Astrocyte of the hippocampus (primary cell): Measurements from ENCODE around the gene MEGF6.

Experiments
- DNase-seq: peaks from one replicate; pipeline ENCODE4 v3.0.0; 2011; ENCODE audit warnings: low read depth, low spot score

The MEGF6 gene

GRCh38 chr1:3469849-3470649, 141.3 kb downstream of the MEGF6 start:
- no peak for DNase-seq

- no peak for DNase-seq
These were observed 142.0 kb downstream of the MEGF6 start for GRCh38 chr1:3469104-3469848.

GRCh38 chr1:3468236-3469103, 142.8 kb downstream of the MEGF6 start:
- no peak for DNase-seq

GRCh38 chr1:3467096-3468036, 143.9 kb downstream of the MEGF6 start:
- DNase-seq: no peak

- DNase-seq: no peak
These were observed 144.8 kb downstream of the MEGF6 start for GRCh38 chr1:3466366-3467075.

GRCh38 chr1:3465935-3466321, 145.4 kb downstream of the MEGF6 start:
- no peak for DNase-seq

GRCh38 chr1:3465091-3465934, 146.0 kb downstream of the MEGF6 start:
- no peak for DNase-seq

- no peak for DNase-seq
These were observed 146.7 kb downstream of the MEGF6 start for GRCh38 chr1:3464649-3465025.

GRCh38 chr1:3463891-3464648, 147.2 kb downstream of the MEGF6 start:
- no peak for DNase-seq

GRCh38 chr1:3463408-3463863, 147.9 kb downstream of the MEGF6 start:
- DNase-seq: no peak

GRCh38 chr1:3463013-3463385, 148.3 kb downstream of the MEGF6 start:
- no peak for DNase-seq

GRCh38 chr1:3462356-3463012, 148.8 kb downstream of the MEGF6 start:
- DNase-seq: no peak

- DNase-seq: no peak
These were observed 149.4 kb downstream of the MEGF6 start for GRCh38 chr1:3461934-3462275.

- DNase-seq: no peak
These were observed 149.9 kb downstream of the MEGF6 start for GRCh38 chr1:3461238-3461933.

- DNase-seq: peak; percentile 40
These were observed 150.6 kb downstream of the MEGF6 start for GRCh38 chr1:3460672-3461131.

- DNase-seq: no peak
These were observed 151.2 kb downstream of the MEGF6 start for GRCh38 chr1:3459940-3460671.
